HEK293 (cell line): ENCODE data around the gene DDX42.

ENCODE experiments used
- CTCF ChIA-PET: fragments of 350-600 bp; formaldehyde crosslinking; extraction: SDS; loops from one replicate; lab custom pipeline; 2021; ENCODE audit warnings: antibody characterized with exemption; lab: Yijun Ruan, JAX
- POLR2A ChIA-PET: fragments of 300-600 bp; formaldehyde crosslinking; extraction: SDS; loops from one replicate; lab custom pipeline; 2020; ENCODE audit warnings: antibody characterized with exemption, inconsistent platforms; lab: Yijun Ruan, JAX
- H3K27ac ChIP-seq: fragments of 200-500 bp; sonication (Bioruptor generic); 2 replicates; pipeline ENCODE4 v1.5.1; 2014; ENCODE audit warnings: low read depth, low read length, control low read depth, inconsistent platforms; ENCODE audit errors: extremely low read depth
- H3K36me3 ChIP-seq, 2 experiments: fragments of 200-500 bp in 1 of 2; sonication (Bioruptor generic) in 1 of 2; 1 replicate in 1 of 2; 2 replicates in 1 of 2; pipeline ENCODE4 v1.5.1; 2014 to 2017; ENCODE audit warnings: inconsistent platforms in 2 of 2, low read length in 2 of 2; ENCODE audit not compliant: control insufficient read depth in 2 of 2, insufficient read depth in 1 of 2
- H3K4me1 ChIP-seq: fragments of 200-500 bp; sonication (Bioruptor generic); 2 replicates; pipeline ENCODE4 v1.5.1; 2014; ENCODE audit warnings: mild to moderate bottlenecking, low read length, inconsistent platforms; ENCODE audit not compliant: control insufficient read depth, insufficient read depth
- H3K4me3 ChIP-seq: 2 replicates; pipeline ENCODE4 v1.5.1; 2011; ENCODE audit warnings: low read depth, mild to moderate bottlenecking, control low read depth, low read length, moderate library complexity
- H3K9me3 ChIP-seq: fragments of 200-500 bp; sonication (Bioruptor generic); 2 replicates; pipeline ENCODE4 v1.5.1; 2014; ENCODE audit warnings: low read depth, low read length, inconsistent platforms; ENCODE audit not compliant: control insufficient read depth, insufficient read depth
- MEIS1 ChIP-seq: sonication (generic); formaldehyde crosslinking; IDR thresholded peaks from 2 replicates; pipeline ENCODE4 v1.8.1; 2022; ENCODE audit warnings: missing genetic modification reagents, mild to moderate bottlenecking, borderline replicate concordance
- RBAK ChIP-seq: fragments of 450-650 bp; formaldehyde crosslinking; IDR thresholded peaks from 2 replicates; pipeline ENCODE4 v1.5.1; 2016; ENCODE audit warnings: missing biosample characterization, missing genetic modification characterization
- SP3 ChIP-seq: fragments of 450-650 bp; formaldehyde crosslinking; IDR thresholded peaks from 2 replicates; pipeline ENCODE4 v1.5.1; 2016; ENCODE audit warnings: missing biosample characterization, missing genetic modification characterization
- SP7 ChIP-seq: fragments of 450-650 bp; formaldehyde crosslinking; IDR thresholded peaks from 2 replicates; pipeline ENCODE4 v1.5.1; 2016; ENCODE audit warnings: missing biosample characterization, missing genetic modification characterization
- ZBTB17 ChIP-seq: fragments of 450-650 bp; formaldehyde crosslinking; IDR thresholded peaks from 2 replicates; pipeline ENCODE4 v1.5.1; 2016; ENCODE audit warnings: missing biosample characterization, missing genetic modification characterization
- ZNF140 ChIP-seq: fragments of 450-650 bp; formaldehyde crosslinking; IDR thresholded peaks from 2 replicates; pipeline ENCODE4 v1.5.1; 2016; ENCODE audit warnings: missing biosample characterization, missing genetic modification characterization
- ZNF248 ChIP-seq: fragments of 450-650 bp; formaldehyde crosslinking; IDR thresholded peaks from 2 replicates; pipeline ENCODE4 v1.5.1; 2017; ENCODE audit warnings: missing biosample characterization, missing genetic modification characterization
- ZNF341 ChIP-seq: fragments of 450-650 bp; formaldehyde crosslinking; IDR thresholded peaks from 2 replicates; pipeline ENCODE4; 2016; ENCODE audit warnings: low read depth, missing biosample characterization, missing genetic modification characterization
- ZNF514 ChIP-seq: fragments of 450-650 bp; formaldehyde crosslinking; IDR thresholded peaks from 2 replicates; pipeline ENCODE4 v1.5.1; 2016; ENCODE audit warnings: missing biosample characterization, missing genetic modification characterization
- ZNF660 ChIP-seq: fragments of 450-650 bp; IDR thresholded peaks from 2 replicates; pipeline ENCODE4 v1.5.1; 2018; ENCODE audit warnings: missing biosample characterization, mild to moderate bottlenecking, missing genetic modification characterization
- ZNF792 ChIP-seq: fragments of 450-650 bp; formaldehyde crosslinking; IDR thresholded peaks from 2 replicates; pipeline ENCODE4 v1.5.1; 2016; ENCODE audit warnings: missing biosample characterization, missing genetic modification characterization
- TF ChIP-seq, protein P1 (sequence below): fragments of 450-650 bp; formaldehyde crosslinking; IDR thresholded peaks from 2 replicates; pipeline ENCODE4 v1.5.1; 2016; ENCODE audit warnings: missing biosample characterization, missing genetic modification characterization
- TF ChIP-seq, protein P2 (sequence below): fragments of 450-650 bp; formaldehyde crosslinking; IDR thresholded peaks from 2 replicates; pipeline ENCODE4 v1.5.1; 2016; ENCODE audit warnings: missing biosample characterization, missing genetic modification characterization
- TF ChIP-seq, protein P3 (sequence below): fragments of 450-650 bp; formaldehyde crosslinking; IDR thresholded peaks from 2 replicates; pipeline ENCODE4 v1.5.1; 2016; ENCODE audit warnings: missing biosample characterization, missing genetic modification characterization
- TF ChIP-seq, protein P4 (sequence below): fragments of 450-650 bp; formaldehyde crosslinking; IDR thresholded peaks from 2 replicates; pipeline ENCODE4 v1.5.1; 2016; ENCODE audit warnings: missing biosample characterization, missing genetic modification characterization

The DDX42 gene

DNA sequence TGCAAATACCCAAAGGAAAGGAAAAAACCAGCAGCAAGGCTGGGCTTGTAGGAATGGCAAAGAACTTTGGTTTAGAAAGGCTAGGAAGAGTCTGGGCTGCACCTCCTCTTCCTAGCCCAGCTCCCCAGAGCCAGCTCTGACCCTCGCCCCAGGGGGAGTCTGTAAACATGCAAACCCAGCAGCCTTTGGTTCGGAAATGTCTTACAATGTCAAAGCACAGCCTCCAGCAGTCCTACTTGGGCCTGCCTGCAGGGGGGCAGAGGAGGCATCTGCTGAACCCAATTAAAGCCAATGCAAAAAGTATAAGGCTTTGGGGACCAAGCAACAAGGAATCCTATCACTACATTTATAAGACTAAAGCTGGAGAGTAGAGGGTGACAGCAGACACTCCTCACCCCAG is 58.5 kb downstream of the DDX42 start:
- ChIA-PET CTCF (interaction anchor here (0.5 to 1.5 kb wide), 3 partner anchors 9 to 390 kb away, joined by 4 to 6 read pairs (median 5); no protein-coding TSS in a partner anchor), POLR2A (interaction anchor here (1.0 to 7.2 kb wide), 4 partner anchors 7 to 59 kb away, joined by 3 to 65 read pairs (median 4); partner anchors contain the start of genes CCDC47, DDX42 and SMARCD2)
- Histone ChIP-seq H3K4me3 (no peak overlapping the region), H3K27ac (no peak overlapping the region), H3K36me3 (peaks cover 49 to 90% of the 10 kb centered on the region in 2 experiments), H3K4me1 (no peaks in the 10 kb centered on the region), H3K9me3 (no peaks in the 10 kb centered on the region)
- TF ChIP-seq SP3 (tag by site-specific recombination) (no peak), ZNF248 (tag by site-specific recombination) (no peak), SP7 (tag by site-specific recombination) (no peak), ZNF660 (tag by site-specific recombination) (no peak), MEIS1 (CRISPR knock-in tag) (no peak), ZNF792 (no peak), ZNF341 (tag by site-specific recombination) (no peak)
- TF ChIP-seq, protein P1, sequence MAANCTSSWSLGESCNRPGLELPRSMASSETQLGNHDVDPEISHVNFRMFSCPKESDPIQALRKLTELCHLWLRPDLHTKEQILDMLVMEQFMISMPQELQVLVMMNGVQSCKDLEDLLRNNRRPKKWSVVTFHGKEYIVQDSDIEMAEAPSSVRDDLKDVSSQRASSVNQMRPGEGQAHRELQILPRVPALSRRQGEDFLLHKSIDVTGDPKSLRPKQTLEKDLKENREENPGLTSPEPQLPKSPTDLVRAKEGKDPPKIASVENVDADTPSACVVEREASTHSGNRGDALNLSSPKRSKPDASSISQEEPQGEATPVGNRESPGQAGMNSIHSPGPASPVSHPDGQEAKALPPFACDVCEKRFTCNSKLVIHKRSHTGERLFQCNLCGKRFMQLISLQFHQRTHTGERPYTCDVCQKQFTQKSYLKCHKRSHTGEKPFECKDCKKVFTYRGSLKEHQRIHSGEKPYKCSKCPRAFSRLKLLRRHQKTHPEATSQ (tag by site-specific recombination), result no peak

DNA sequence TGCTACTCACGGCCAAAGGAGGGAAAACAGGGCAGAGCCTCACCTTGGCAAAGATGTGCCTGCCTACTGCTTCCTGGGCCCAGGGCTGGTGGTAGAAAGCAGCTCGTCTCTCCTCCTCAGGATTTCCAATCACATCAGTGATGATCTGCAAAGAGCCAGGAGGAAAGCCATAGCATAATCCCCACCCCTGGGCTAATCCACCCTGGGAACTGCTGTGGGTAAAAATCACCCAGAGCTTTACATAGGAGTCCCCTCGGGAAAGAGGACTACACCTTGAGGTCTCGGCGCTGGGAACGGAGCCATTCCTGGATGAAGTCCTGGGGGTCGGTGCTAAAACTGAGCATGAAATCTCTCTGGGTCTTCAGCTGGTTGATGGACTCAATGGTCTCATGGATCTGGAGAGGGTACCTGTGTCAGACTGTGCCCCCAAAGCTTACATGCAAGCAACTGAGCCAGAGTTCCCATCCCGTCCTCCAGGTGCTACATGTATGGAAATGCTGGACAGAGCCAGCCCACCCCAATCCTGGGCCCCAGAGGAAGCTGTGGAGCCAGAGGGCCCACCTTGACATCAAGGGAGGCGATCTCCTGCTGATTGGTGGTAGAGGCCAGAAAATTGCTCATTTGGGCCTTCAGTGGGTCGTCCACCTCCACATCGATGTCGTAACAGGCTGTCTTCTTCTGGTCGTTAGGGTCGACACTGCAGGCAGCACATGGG is 59.2 kb downstream of the DDX42 start:
- POLR2A ChIA-PET, result interaction anchor here (0.7 to 7.2 kb wide), 7 partner anchors 6 to 77 kb away, joined by 3 to 65 read pairs (median 4); partner anchors contain the start of genes CCDC47, DDX42 and SMARCD2
- no peak overlapping the region for H3K4me3 ChIP-seq
- H3K27ac ChIP-seq, result 0 out of 2 replicates have a peak overlapping the region, but pooled peaks have one; percentile 1
- H3K9me3 ChIP-seq, result no peaks in the 10 kb centered on the region
- H3K4me1 ChIP-seq, result no peaks in the 10 kb centered on the region
- H3K36me3 ChIP-seq, result peaks cover 49 to 97% of the 10 kb centered on the region in 2 experiments
- no peak for TF ChIP-seq RBAK (tag by site-specific recombination)
- TF ChIP-seq ZBTB17, result peak; percentile 51; the same call in 1 of the 2 replicates
- no peak for TF ChIP-seq ZNF140 (tag by site-specific recombination)
- TF ChIP-seq, protein P2, sequence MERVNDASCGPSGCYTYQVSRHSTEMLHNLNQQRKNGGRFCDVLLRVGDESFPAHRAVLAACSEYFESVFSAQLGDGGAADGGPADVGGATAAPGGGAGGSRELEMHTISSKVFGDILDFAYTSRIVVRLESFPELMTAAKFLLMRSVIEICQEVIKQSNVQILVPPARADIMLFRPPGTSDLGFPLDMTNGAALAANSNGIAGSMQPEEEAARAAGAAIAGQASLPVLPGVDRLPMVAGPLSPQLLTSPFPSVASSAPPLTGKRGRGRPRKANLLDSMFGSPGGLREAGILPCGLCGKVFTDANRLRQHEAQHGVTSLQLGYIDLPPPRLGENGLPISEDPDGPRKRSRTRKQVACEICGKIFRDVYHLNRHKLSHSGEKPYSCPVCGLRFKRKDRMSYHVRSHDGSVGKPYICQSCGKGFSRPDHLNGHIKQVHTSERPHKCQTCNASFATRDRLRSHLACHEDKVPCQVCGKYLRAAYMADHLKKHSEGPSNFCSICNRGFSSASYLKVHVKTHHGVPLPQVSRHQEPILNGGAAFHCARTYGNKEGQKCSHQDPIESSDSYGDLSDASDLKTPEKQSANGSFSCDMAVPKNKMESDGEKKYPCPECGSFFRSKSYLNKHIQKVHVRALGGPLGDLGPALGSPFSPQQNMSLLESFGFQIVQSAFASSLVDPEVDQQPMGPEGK (tag by site-specific recombination), result no peak
- TF ChIP-seq, protein P3, sequence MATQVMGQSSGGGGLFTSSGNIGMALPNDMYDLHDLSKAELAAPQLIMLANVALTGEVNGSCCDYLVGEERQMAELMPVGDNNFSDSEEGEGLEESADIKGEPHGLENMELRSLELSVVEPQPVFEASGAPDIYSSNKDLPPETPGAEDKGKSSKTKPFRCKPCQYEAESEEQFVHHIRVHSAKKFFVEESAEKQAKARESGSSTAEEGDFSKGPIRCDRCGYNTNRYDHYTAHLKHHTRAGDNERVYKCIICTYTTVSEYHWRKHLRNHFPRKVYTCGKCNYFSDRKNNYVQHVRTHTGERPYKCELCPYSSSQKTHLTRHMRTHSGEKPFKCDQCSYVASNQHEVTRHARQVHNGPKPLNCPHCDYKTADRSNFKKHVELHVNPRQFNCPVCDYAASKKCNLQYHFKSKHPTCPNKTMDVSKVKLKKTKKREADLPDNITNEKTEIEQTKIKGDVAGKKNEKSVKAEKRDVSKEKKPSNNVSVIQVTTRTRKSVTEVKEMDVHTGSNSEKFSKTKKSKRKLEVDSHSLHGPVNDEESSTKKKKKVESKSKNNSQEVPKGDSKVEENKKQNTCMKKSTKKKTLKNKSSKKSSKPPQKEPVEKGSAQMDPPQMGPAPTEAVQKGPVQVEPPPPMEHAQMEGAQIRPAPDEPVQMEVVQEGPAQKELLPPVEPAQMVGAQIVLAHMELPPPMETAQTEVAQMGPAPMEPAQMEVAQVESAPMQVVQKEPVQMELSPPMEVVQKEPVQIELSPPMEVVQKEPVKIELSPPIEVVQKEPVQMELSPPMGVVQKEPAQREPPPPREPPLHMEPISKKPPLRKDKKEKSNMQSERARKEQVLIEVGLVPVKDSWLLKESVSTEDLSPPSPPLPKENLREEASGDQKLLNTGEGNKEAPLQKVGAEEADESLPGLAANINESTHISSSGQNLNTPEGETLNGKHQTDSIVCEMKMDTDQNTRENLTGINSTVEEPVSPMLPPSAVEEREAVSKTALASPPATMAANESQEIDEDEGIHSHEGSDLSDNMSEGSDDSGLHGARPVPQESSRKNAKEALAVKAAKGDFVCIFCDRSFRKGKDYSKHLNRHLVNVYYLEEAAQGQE (tag by site-specific recombination), result peak; percentile 86
- no peak for TF ChIP-seq ZNF514 (tag by site-specific recombination)
- no peak for TF ChIP-seq MEIS1 (CRISPR knock-in tag)
- TF ChIP-seq, protein P4, sequence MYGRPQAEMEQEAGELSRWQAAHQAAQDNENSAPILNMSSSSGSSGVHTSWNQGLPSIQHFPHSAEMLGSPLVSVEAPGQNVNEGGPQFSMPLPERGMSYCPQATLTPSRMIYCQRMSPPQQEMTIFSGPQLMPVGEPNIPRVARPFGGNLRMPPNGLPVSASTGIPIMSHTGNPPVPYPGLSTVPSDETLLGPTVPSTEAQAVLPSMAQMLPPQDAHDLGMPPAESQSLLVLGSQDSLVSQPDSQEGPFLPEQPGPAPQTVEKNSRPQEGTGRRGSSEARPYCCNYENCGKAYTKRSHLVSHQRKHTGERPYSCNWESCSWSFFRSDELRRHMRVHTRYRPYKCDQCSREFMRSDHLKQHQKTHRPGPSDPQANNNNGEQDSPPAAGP (tag by site-specific recombination), result no peak
- CTCF ChIA-PET, result interaction anchor here (0.5 to 3.0 kb wide), 8 partner anchors 8 to 408 kb away, joined by 4 to 12 read pairs (median 5); partner anchors contain the start of genes CCDC47 and DDX42
